HCT116 (cell line): ENCODE data around the gene TOR1AIP1. TPM values are rescaled to one million over a fixed set of nuclear protein-coding genes. Genes with fewer than 3 reads are reported as not detected.
A peak's percentile ranks its signal among the peaks of the same experiment; 100 is the strongest.

Experiments
- ATAC-seq: fragments of 200-7000 bp; cut with Tn5 transposase; 2 replicates; pipeline ENCODE4 v1.9.1; 2020; ENCODE audit warnings: mild to moderate bottlenecking, moderate library complexity
- BruUV-seq: library from RNA; stranded (reverse); fragments of 400-500 nt; replicated peaks from 2 replicates; lab custom pipeline; 2021; lab: Mats Ljungman, UMichigan
- CTCF ChIA-PET: fragments of 300-600 bp; sonication (Branson Sonifier 250); formaldehyde crosslinking; loops from one replicate; lab custom pipeline; 2021; ENCODE audit warnings: antibody characterized with exemption; lab: Charles Lee
- POLR2A ChIA-PET: fragments of 300-600, 350-600 bp; sonication (Branson Sonifier 250); formaldehyde crosslinking; loops from one replicate; lab custom pipeline; 2021; ENCODE audit warnings: antibody characterized with exemption; lab: Charles Lee
- RAD21 ChIA-PET, 2 experiments: fragments of 300-600 bp; sonication (Branson Sonifier 250); formaldehyde crosslinking; loops; one replicate each; lab custom pipeline; 2023; ENCODE audit warnings: low total read pairs in 2 of 2; ENCODE audit not compliant: uncharacterized antibody in 2 of 2, unreplicated experiment in 2 of 2, low non-redundant PET in 1 of 2; lab: Charles Lee
- DNase-seq: peaks from one replicate; pipeline ENCODE4 v3.0.0-alpha.2; 2010; ENCODE audit warnings: low read depth, low spot score
- H2AFZ ChIP-seq: fragments of 200-600 bp; shearing (Covaris generic), sonication (generic); 2 replicates; pipeline ENCODE4 v1.6.1; 2017; ENCODE audit warnings: low read depth, mixed run types, mixed read lengths, antibody characterized with exemption, low read length; ENCODE audit not compliant: poor library complexity, severe bottlenecking
- H3K27ac ChIP-seq: 2 replicates; pipeline ENCODE4 v1.5.1; 2012; ENCODE audit warnings: low read depth, low read length
- H3K27me3 ChIP-seq: fragments of 200-600 bp; sonication (generic); 2 replicates; pipeline ENCODE4 v1.6.1; 2016; ENCODE audit warnings: mixed run types, low read length, mixed read lengths; ENCODE audit not compliant: insufficient read depth
- H3K36me3 ChIP-seq, 2 experiments: fragments of 200-500 bp in 1 of 2; fragments of 200-600 bp in 1 of 2; sonication (Bioruptor generic) in 1 of 2; sonication (generic) in 1 of 2; 2 replicates each; pipeline versions ENCODE4 v1.5.1 to v1.6.1; 2014 to 2016; ENCODE audit warnings: low read length in 2 of 2, inconsistent platforms in 1 of 2, mixed read lengths in 1 of 2, mixed run types in 1 of 2; ENCODE audit not compliant: insufficient read depth in 2 of 2, control insufficient read depth in 1 of 2
- H3K4me1 ChIP-seq, 2 experiments: fragments of 200-600 bp in 1 of 2; sonication (generic) in 1 of 2; 2 replicates each; pipeline versions ENCODE4 v1.5.1 to v1.6.1; 2012 to 2017; ENCODE audit warnings: low read length in 2 of 2, inconsistent platforms in 1 of 2, mild to moderate bottlenecking in 1 of 2, mixed read lengths in 1 of 2, mixed run types in 1 of 2, moderate library complexity in 1 of 2; ENCODE audit not compliant: insufficient read depth in 2 of 2, control insufficient read depth in 1 of 2
- H3K4me2 ChIP-seq: fragments of 200-600 bp; sonication (generic); 2 replicates; pipeline ENCODE4 v1.6.1; 2017; ENCODE audit warnings: mixed run types, low read length, mixed read lengths
- H3K4me3 ChIP-seq, 2 experiments: fragments of 200-600 bp in 1 of 2; sonication (generic) in 1 of 2; replicated peaks in 1 of 2; 2 replicates each; pipeline ENCODE4 v1.5.1; 2011 to 2016; ENCODE audit warnings: low read length in 2 of 2, control low read depth in 1 of 2, low read depth in 1 of 2, mild to moderate bottlenecking in 1 of 2, mixed read lengths in 1 of 2, mixed run types in 1 of 2
- H3K79me2 ChIP-seq: fragments of 200-600 bp; sonication (generic); 2 replicates; pipeline ENCODE4 v1.6.1; 2017; ENCODE audit warnings: mild to moderate bottlenecking, mixed run types, low read length, moderate library complexity, mixed read lengths; ENCODE audit not compliant: insufficient read depth
- H3K9ac ChIP-seq: fragments of 200-600 bp; sonication (generic); 2 replicates; pipeline ENCODE4 v1.6.1; 2016; ENCODE audit warnings: low read length, mixed read lengths
- H3K9me2 ChIP-seq: fragments of 200-600 bp; sonication (generic), shearing (Covaris generic); 2 replicates; pipeline ENCODE4 v1.6.1; 2017; ENCODE audit warnings: mixed run types, mild to moderate bottlenecking, moderate library complexity; ENCODE audit not compliant: insufficient read depth
- H3K9me3 ChIP-seq, 2 experiments: fragments of 200-500 bp in 1 of 2; fragments of 200-600 bp in 1 of 2; sonication (Bioruptor generic) in 1 of 2; sonication (generic) in 1 of 2; 2 replicates each; pipeline ENCODE4 v1.6.1; 2014 to 2017; ENCODE audit warnings: low read length in 2 of 2, mixed read lengths in 2 of 2, inconsistent platforms in 1 of 2, low read depth in 1 of 2, mild to moderate bottlenecking in 1 of 2, mixed run types in 1 of 2, moderate library complexity in 1 of 2; ENCODE audit not compliant: control insufficient read depth in 1 of 2, insufficient read depth in 1 of 2
- H4K20me1 ChIP-seq: fragments of 200-600 bp; sonication (generic), shearing (Covaris generic); 2 replicates; pipeline ENCODE4 v1.6.1; 2017; ENCODE audit warnings: mixed run types, mild to moderate bottlenecking, moderate library complexity; ENCODE audit not compliant: insufficient read depth
- FOSL1 ChIP-seq: IDR thresholded peaks from 2 replicates; pipeline ENCODE4 v1.6.1; 2012; ENCODE audit warnings: low read depth
- RAD21 ChIP-seq: IDR thresholded peaks from 2 replicates; pipeline ENCODE4 v1.6.1; 2012; ENCODE audit warnings: low read depth, mild to moderate bottlenecking
- SRF ChIP-seq: IDR thresholded peaks from 2 replicates; pipeline ENCODE4 v1.6.1; 2012; ENCODE audit warnings: low read depth
- intact Hi-C: fragments of 100-400 bp; cut with micrococcal nuclease; formaldehyde crosslinking; loops from 2 replicates; pipeline ENCODE4 v1.10.0; 2022
- total RNA-seq: library from RNA; stranded (reverse); gene quantifications from one replicate; pipeline ENCODE4 v1.2.1, GENCODE V29; 2021; ENCODE audit not compliant: unreplicated experiment

The TOR1AIP1 gene
- total RNA-seq, 1 experiment from 2014 or later: 30.5 TPM

- no peak overlapping the region for H3K27ac ChIP-seq
- H3K9me3 ChIP-seq: no peaks in the 10 kb centered on the region
- H4K20me1 ChIP-seq: peaks cover 34% of the 10 kb centered on the region; the same call in 1 of the 2 replicates
- H2AFZ ChIP-seq: no peak overlapping the region
- no peak overlapping the region for H3K4me2 ChIP-seq
- POLR2A ChIA-PET: no interaction called here
- peaks cover 25 to 29% of the 10 kb centered on the region in 2 experiments for H3K36me3 ChIP-seq
- no peak overlapping the region for H3K4me3 ChIP-seq
- H3K9me2 ChIP-seq: no peaks in the 10 kb centered on the region
- RAD21 ChIA-PET: no interaction called here
- peaks cover 92% of the 10 kb centered on the region for H3K79me2 ChIP-seq
- no peaks in the 10 kb centered on the region for H3K27me3 ChIP-seq
- CTCF ChIA-PET: no interaction called here
- ATAC-seq (no peak), DNase-seq (no peak)
- no peak overlapping the region for H3K9ac ChIP-seq
- no TSS peak for BruUV-seq
- intact Hi-C loops: no loop called here
- peaks cover 10 to 22% of the 10 kb centered on the region in 2 experiments for H3K4me1 ChIP-seq
- no peak for TF ChIP-seq FOSL1
Observed at GRCh38 chr1:179873438-179873851, 8.6 kb upstream of the TOR1AIP1 start.

GRCh38 chr1:179875596-179876299, 6.3 kb upstream of the TOR1AIP1 start:
- Histone ChIP-seq H4K20me1 (peaks cover 31% of the 10 kb centered on the region; the same call in 1 of the 2 replicates), H3K27me3 (no peaks in the 10 kb centered on the region), H3K9ac (no peak overlapping the region; the same call in 1 of the 2 replicates), H3K79me2 (peaks cover 69% of the 10 kb centered on the region), H3K9me3 (no peaks in the 10 kb centered on the region), H2AFZ (no peak overlapping the region), H3K9me2 (no peaks in the 10 kb centered on the region), H3K36me3 (peaks cover 21 to 29% of the 10 kb centered on the region in 2 experiments), H3K4me3 (peak overlapping the region; percentile 64 to 85; a peak in 2 of 4 replicates), H3K27ac (no peak overlapping the region), H3K4me1 (peaks cover 10 to 23% of the 10 kb centered on the region in 2 experiments), H3K4me2 (peak overlapping the region; percentile 87)
- ChIA-PET POLR2A (no interaction called here), CTCF (interaction anchor here (0.8 to 1.4 kb wide), 3 partner anchors 8 to 293 kb away, joined by 3 to 4 read pairs (median 4); no protein-coding TSS in a partner anchor), RAD21 (no interaction called here)
- ATAC-seq (no peak), DNase-seq (no peak)
- no TSS peak for BruUV-seq
- intact Hi-C loops: no loop called here
- TF ChIP-seq SRF (peak; percentile 17; the same call in 1 of the 2 replicates), RAD21 (no peak)
